Measurements from ENCODE around the gene PPM1H. TPM values are rescaled to one million over a fixed set of nuclear protein-coding genes. Genes with fewer than 3 reads are reported as not detected.

The PPM1H gene
- total RNA-seq, 2 experiments from 2014 or later, result 0.07 TPM; not detected in 1

DNA sequence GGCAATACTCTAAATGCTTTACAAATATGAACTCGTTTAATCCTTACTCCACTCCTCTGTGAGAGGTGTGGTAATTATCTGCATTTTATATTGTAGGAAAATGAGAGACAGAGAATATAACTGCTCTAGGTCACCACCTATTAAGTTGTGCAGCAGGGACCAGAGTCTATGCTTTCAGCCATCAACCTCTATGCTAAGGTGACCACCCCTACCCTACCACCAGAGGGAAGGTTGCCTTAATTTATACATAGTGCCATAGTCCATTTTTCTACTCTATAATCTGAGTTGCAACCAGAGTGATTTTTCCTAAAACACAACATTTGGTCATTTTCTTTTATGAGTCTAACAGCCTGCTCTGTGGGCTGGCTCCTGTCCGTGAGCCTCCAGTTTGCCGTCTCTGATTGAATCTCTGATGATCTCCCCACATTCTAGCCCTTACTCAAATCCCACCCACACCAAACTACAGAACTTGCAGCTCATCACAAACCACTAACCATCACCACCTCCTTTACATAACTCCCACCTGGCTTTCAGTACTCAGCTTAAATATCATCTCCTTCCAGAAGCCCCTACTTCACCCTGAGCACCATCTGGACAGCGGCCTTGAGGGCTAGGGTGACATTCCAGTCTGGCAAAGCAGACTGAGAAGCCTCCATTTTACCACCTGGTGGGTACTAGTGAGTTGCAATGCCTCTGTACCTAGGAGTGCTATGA is 126.6 kb downstream of the PPM1H start:
- H3K27ac Mint-ChIP-seq, result no peak overlapping the region
- ChIA-PET POLR2A (interaction anchor here (0.6 to 1.1 kb wide), 2 partner anchors 247 to 416 kb away, joined by 3 read pairs; no protein-coding TSS in a partner anchor), CTCF (interaction anchor here (1.2 to 1.6 kb wide), 4 partner anchors 9 to 67 kb away, joined by 3 to 6 read pairs (median 4); no protein-coding TSS in a partner anchor)
- H3K36me3 Mint-ChIP-seq (ENCODE audit: low read depth), result no peaks in the 10 kb centered on the region
- intact Hi-C loops (cut with micrococcal nuclease), result no loop called here
- H3K4me1 Mint-ChIP-seq (ENCODE audit: low read depth), result peaks cover 17% of the 10 kb centered on the region
- H3K9me3 Mint-ChIP-seq, result no peaks in the 10 kb centered on the region
- TF ChIP-seq, protein P1, sequence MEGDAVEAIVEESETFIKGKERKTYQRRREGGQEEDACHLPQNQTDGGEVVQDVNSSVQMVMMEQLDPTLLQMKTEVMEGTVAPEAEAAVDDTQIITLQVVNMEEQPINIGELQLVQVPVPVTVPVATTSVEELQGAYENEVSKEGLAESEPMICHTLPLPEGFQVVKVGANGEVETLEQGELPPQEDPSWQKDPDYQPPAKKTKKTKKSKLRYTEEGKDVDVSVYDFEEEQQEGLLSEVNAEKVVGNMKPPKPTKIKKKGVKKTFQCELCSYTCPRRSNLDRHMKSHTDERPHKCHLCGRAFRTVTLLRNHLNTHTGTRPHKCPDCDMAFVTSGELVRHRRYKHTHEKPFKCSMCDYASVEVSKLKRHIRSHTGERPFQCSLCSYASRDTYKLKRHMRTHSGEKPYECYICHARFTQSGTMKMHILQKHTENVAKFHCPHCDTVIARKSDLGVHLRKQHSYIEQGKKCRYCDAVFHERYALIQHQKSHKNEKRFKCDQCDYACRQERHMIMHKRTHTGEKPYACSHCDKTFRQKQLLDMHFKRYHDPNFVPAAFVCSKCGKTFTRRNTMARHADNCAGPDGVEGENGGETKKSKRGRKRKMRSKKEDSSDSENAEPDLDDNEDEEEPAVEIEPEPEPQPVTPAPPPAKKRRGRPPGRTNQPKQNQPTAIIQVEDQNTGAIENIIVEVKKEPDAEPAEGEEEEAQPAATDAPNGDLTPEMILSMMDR (IDR thresholded peaks at IDR 0.05), result no peak
- H3K4me3 Mint-ChIP-seq, result no peak overlapping the region
- ATAC-seq, result peak; percentile 82
- DNase-seq, result peak; percentile 61
- peaks cover 1% of the 10 kb centered on the region for H3K27me3 Mint-ChIP-seq

DNA sequence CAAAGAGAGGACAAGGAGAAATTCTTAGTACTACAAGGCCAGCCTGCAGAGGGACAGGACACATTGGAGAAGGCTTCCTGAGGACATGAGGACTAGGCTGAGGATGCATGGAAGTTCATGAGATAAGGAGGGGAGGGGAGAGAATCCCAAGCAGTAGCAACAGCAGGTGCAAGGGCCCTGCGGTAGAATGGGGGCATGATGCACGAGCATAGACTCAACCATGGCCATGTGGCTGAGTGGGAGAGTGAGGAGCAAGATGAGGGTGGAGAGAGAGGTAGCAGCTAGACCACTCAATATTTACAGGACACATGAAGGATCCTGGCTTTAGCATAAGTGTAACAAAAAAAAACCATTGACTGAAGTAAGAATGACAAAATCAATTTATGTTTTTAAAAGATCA is 128.1 kb downstream of the PPM1H start:
- Mint-ChIP-seq H3K4me3 (no peak overlapping the region), H3K4me1 (ENCODE audit: low read depth) (peaks cover 11% of the 10 kb centered on the region), H3K27me3 (peaks cover 1% of the 10 kb centered on the region), H3K36me3 (ENCODE audit: low read depth) (no peaks in the 10 kb centered on the region), H3K9me3 (no peaks in the 10 kb centered on the region), H3K27ac (no peak overlapping the region)
- DNase-seq (no peak), ATAC-seq (no peak)
- POLR2A ChIA-PET, result interaction anchor here (1.7 kb wide), 1 partner anchor 372 kb away, joined by 4 read pairs; no protein-coding TSS in a partner anchor
- intact Hi-C loops (cut with micrococcal nuclease), result no loop called here
- CTCF ChIA-PET, result interaction anchor here (0.6 to 1.6 kb wide), 4 partner anchors 8 to 225 kb away, joined by 3 to 6 read pairs (median 4); no protein-coding TSS in a partner anchor
- TF ChIP-seq, protein P1 (IDR thresholded peaks at IDR 0.05), result no peak

DNA sequence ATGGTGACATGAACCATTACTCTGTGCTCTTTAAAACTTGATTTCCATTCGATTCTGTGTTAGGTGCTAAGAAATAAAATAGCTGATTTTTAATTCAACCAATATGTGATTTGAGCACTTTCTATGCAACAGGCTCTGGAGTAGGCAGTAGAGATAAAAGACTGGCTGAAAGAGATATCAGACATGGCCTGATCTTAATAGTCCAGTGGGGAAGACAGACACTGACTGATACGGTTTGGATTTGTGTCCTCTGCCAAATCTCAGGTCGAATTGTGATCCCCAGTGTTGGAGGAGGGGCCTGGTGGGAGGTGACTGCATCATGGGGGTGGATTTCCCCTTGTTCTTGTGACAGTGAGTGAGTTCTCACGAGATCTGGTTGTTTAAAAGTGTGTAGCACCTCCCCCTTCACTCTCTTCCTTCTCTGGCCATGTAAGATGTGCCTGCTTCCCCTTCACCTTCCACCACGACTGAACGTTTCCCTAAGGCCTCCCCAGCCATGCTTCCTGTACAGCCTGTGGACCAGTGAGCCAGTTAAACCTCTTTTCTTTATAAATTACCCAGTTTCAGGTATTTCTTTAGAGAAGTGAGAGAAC is 128.6 kb downstream of the PPM1H start:
- H3K4me3 Mint-ChIP-seq, result no peak overlapping the region
- TF ChIP-seq, protein P1 (IDR thresholded peaks at IDR 0.05), result no peak
- CTCF ChIA-PET, result interaction anchor here (1.2 kb wide), 1 partner anchor 225 kb away, joined by 4 read pairs; no protein-coding TSS in a partner anchor
- no peaks in the 10 kb centered on the region for H3K36me3 Mint-ChIP-seq (ENCODE audit: low read depth)
- no peaks in the 10 kb centered on the region for H3K9me3 Mint-ChIP-seq
- intact Hi-C loops (cut with micrococcal nuclease), result no loop called here
- no peak for ATAC-seq
- POLR2A ChIA-PET, result interaction anchor here (1.7 kb wide), 1 partner anchor 371 kb away, joined by 4 read pairs; no protein-coding TSS in a partner anchor
- peaks cover 11% of the 10 kb centered on the region for H3K4me1 Mint-ChIP-seq (ENCODE audit: low read depth)
- DNase-seq, result no peak
- peaks cover 1% of the 10 kb centered on the region for H3K27me3 Mint-ChIP-seq
- no peak overlapping the region for H3K27ac Mint-ChIP-seq

DNA sequence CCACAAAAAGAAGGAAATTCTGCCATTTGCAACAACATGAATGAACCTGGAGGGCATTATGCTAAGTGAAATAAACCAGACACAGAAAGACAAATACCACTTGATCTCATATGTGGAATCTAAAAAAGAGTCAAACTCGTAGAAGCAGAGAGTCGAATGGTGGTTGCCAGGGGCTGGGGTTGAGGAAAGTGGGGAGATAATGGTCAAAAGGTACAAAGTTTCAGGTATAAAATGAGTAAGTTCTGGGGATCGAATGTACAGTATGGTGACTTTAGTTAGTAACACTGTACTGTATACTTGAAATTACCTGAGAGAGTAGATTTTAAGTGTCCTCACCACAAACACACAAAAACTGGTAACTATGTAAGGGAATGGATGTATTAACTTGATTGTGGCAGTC is 129.4 kb downstream of the PPM1H start:
- Mint-ChIP-seq H3K9me3 (no peaks in the 10 kb centered on the region), H3K4me1 (ENCODE audit: low read depth) (peaks cover 11% of the 10 kb centered on the region), H3K36me3 (ENCODE audit: low read depth) (no peaks in the 10 kb centered on the region), H3K4me3 (no peak overlapping the region), H3K27ac (no peak overlapping the region), H3K27me3 (peaks cover 1% of the 10 kb centered on the region)
- DNase-seq, result peak; percentile 11
- CTCF ChIA-PET, result no interaction called here
- POLR2A ChIA-PET, result no interaction called here
- intact Hi-C loops (cut with micrococcal nuclease), result no loop called here
- ATAC-seq, result no peak
- TF ChIP-seq, protein P1 (IDR thresholded peaks at IDR 0.05), result no peak

DNA sequence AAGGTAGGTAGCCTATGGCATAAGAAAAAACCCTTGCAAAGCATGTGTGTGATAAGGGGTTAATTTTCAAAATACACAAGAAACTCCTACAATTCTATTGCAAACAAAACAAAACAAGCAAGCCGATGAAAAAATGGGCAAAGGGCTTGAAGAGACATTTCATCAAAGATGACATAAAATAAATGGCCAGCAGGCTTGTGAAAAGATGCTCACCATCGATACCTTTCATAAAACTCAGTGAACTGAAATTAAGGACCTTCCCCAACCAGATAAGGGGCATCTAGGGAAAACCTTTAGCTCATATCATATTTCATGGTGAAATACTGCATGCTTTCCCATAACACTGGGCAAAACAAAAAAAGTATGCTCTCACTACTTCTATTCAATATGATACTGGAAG is 131.2 kb downstream of the PPM1H start:
- Mint-ChIP-seq H3K36me3 (ENCODE audit: low read depth) (no peaks in the 10 kb centered on the region), H3K4me3 (no peak overlapping the region), H3K9me3 (no peaks in the 10 kb centered on the region), H3K4me1 (ENCODE audit: low read depth) (peaks cover 9% of the 10 kb centered on the region), H3K27me3 (no peaks in the 10 kb centered on the region), H3K27ac (no peak overlapping the region)
- ChIA-PET POLR2A (no interaction called here), CTCF (interaction anchor here (1.0 to 2.9 kb wide), 5 partner anchors 9 to 367 kb away, joined by 3 to 13 read pairs (median 5); no protein-coding TSS in a partner anchor)
- TF ChIP-seq, protein P1 (IDR thresholded peaks at IDR 0.05), result no peak
- intact Hi-C loops (cut with micrococcal nuclease), result no loop called here
- no peak for DNase-seq
- no peak for ATAC-seq

All from activated CD8-positive, alpha-beta T cell treated with anti-CD3 and anti-CD28 coated beads for 36 hours (primary cell).